GM19035 (cell line): ENCODE data around the gene DPY30.

Source experiments
- ATAC-seq: cut with Tn5 transposase; IDR thresholded peaks from one replicate; pipeline ENCODE4 v1.9.1; 2021; ENCODE audit not compliant: unreplicated experiment

The DPY30 gene

GRCh38 chr2:31978436-31978835, 61.2 kb downstream of the DPY30 start:
- no peak for ATAC-seq
